Psoas muscle (tissue), 8 donors: ENCODE results near the gene CASP10. TPM values are rescaled to one million over a fixed set of nuclear protein-coding genes. Genes with fewer than 3 reads are reported as not detected.
A peak's percentile ranks its signal among the peaks of the same experiment; 100 is the strongest.
"Not testable (repeated sequence)": the region's sequence is repeated elsewhere in the genome, so short reads cannot be mapped to it uniquely, and the experiment has no call there.

Source experiments
- ATAC-seq, 4 donors: fragments of 200-7000 bp; cut with Tn5 transposase; one replicate each; pipeline ENCODE4 v1.9.1; 2020; ENCODE audit warnings: moderate library complexity in 3 of 4, mild to moderate bottlenecking in 2 of 4
- DNase-seq, 2 donors: peaks; one replicate each; pipeline ENCODE4 v3.0.0-alpha.2; 2020
- H3K27ac ChIP-seq: fragments of 200-600 bp; one replicate; pipeline ENCODE4 v1.8.0; 2022
- H3K27me3 ChIP-seq, 3 donors: fragments of 200-600 bp in 1 of 3; one replicate each; pipeline versions ENCODE4 v1.6.1 to v1.8.0; 2013 to 2022; ENCODE audit warnings: low read length in 2 of 3, mild to moderate bottlenecking in 2 of 3, moderate library complexity in 1 of 3; ENCODE audit not compliant: insufficient read depth in 3 of 3
- H3K36me3 ChIP-seq, 2 donors: fragments of 200-600 bp in 1 of 2; one replicate each; pipeline versions ENCODE4 v1.6.1 to v1.8.0; 2013 to 2022; ENCODE audit warnings: low read depth in 1 of 2, mild to moderate bottlenecking in 1 of 2, moderate library complexity in 1 of 2; ENCODE audit not compliant: insufficient read depth in 1 of 2
- H3K4me1 ChIP-seq: fragments of 200-600 bp; one replicate; pipeline ENCODE4 v1.8.0; 2022
- H3K4me3 ChIP-seq: fragments of 200-600 bp; one replicate; pipeline ENCODE4 v1.8.0; 2022; ENCODE audit warnings: mild to moderate bottlenecking
- H3K9me3 ChIP-seq: fragments of 200-600 bp; one replicate; pipeline ENCODE4 v1.8.0; 2022
- CTCF ChIP-seq: fragments of 200-600 bp; IDR thresholded peaks from one replicate; pipeline ENCODE4 v1.8.0; 2022; ENCODE audit warnings: antibody characterized with exemption
- WGBS, 3 donors: extraction: QIAGEN DNeasy Blood & Tissue Kit; methylation state at CpG; one replicate each; pipeline versions ENCODE4 v1.1.6 to v1.1.7; 2013; 5-methylcytosine and 5-hydroxymethylcytosine counted together
- intact Hi-C, 2 donors: fragments of 100-400 bp; cut with DNase I; formaldehyde crosslinking; loops; one replicate each; pipeline versions ENCODE4 v1.11.0 to v1.14.2; 2022
- polyA plus RNA-seq, 3 donors: library from polyadenylated mRNA; stranded (reverse); fragments of 200-250 nt; gene quantifications; one replicate each; pipeline ENCODE4 v1.2.3, GENCODE V29; 2013
- total RNA-seq, 4 donors: library from RNA; stranded (reverse); fragmentation: NEBNext Ultra II Directional in 2 of 4; extraction: Animal tissue kit (Norgen Biotek cat#: 25700) in 2 of 4; gene quantifications; one replicate each; pipeline versions ENCODE4 v1.2.1 to v1.2.4, GENCODE V29; 2021 to 2023
- donor health status: healthy with polysubstance abuse.
- donor health status: DM: no; HTN: no; CAD: no; lungs with moderate emphysema.
- donor health status: Bipolar disorder and iron deficiency.
- donor health status: healthy.
- donor health status: DM: yes; HTN: yes; CAD: no.
- donor health status: DM: no; HTN: no; CAD: no.
- donor health status: DM: no; HTN: no; CAD: no.
- donor health status: DM: yes; HTN: yes; CAD: no.

Gene CASP10
- total and polyA plus RNA-seq, 7 donors: 0.90 to 3.8 (median 2.3) TPM

DNA sequence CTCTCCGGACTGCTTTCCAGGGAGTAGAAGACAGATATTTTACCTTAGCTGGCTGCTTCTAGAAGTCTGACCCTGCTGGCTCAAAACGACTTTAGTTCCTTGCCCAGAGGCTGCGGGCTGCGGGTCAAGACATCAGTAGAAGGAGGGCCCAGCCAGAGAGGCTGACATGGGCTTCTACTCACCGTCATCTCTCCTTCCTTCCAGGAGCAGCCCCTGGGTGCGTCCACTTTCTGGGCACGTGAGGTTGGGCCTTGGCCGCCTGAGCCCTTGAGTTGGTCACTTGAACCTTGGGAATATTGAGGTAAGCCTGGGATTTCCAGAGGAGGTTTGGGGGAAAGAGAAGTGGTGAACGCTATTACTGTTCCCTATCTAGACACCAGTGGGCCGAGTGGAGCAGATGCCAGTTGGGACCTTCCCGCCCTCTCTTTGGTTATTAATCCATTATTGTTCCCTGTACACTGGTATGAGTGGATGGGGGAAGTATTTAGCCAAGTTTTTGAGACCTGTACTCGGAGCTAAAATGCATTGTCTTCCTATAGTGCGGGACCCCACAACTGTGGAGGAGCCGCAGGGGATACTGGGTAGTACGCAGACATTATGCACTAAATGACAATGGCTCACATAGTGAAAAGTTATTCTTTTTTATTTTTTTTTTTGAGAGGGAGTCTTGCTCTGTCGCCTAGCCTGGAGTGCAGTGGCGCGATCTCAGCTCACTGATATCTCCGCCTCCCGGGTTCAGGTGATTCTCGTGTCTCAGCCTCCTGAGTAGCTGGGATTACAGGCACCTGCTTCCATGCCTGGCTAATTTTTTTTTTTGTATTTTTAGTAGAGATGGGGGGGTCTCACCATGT lies 51.1 kb downstream of the CASP10 start:
- intact Hi-C loops: loop anchor here in 1 of 2 donors (5.0 kb wide), 1 partner anchor 52 kb away; the partner anchor contains the start of gene CASP10

DNA sequence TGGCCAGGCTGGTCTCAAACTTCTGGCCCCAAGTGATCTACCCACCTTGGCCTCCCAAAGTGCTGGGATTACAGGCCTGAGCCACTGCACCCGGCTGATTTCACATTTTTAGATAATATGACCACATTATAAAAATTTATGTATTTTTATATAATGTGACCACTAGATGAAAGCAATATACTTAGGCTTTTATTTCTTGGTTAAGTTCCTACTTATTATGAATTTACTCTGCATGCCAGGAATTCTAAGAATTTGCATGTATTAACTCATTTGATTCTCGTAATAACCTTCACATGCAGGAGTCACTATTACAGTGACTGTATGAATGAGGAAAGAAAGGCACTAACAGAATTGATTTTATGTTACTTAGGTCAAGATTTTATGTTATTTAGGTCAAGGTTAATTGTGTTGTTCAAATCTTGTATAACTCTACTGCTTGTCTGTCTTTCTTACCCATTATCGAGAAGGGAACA lies 51.8 kb downstream of the CASP10 start:
- H3K4me3 ChIP-seq: no peak overlapping the region
- 79 to 87% (median 80%) methylated on average over 3 of the region's 3 CpGs for WGBS, 3 donors
- peaks cover 3% of the 10 kb centered on the region for H3K4me1 ChIP-seq
- DNase-seq: no peak
- ATAC-seq: no peak
- TF ChIP-seq CTCF: no peak
- H3K27me3 ChIP-seq: no peaks in the 10 kb centered on the region
- H3K9me3 ChIP-seq: no peaks in the 10 kb centered on the region
- no peak overlapping the region for H3K27ac ChIP-seq
- H3K36me3 ChIP-seq: no peaks in the 10 kb centered on the region
- intact Hi-C loops: loop anchor here in 1 of 2 donors (5.0 kb wide), 2 partner anchors 52 to 128 kb away; partner anchors contain the start of gene CASP10

More for the DNA sequence above, 51.1 kb downstream of the CASP10 start:
- Histone ChIP-seq H3K36me3 (no peaks in the 10 kb centered on the region), H3K27me3 (no peaks in the 10 kb centered on the region), H3K4me1 (peaks cover 3% of the 10 kb centered on the region), H3K27ac (peak overlapping the region; percentile 13), H3K9me3 (no peaks in the 10 kb centered on the region), H3K4me3 (peak overlapping the region; percentile 45)
- no peak for ATAC-seq
- no peak for DNase-seq
- WGBS, 3 donors: 86 to 90% (median 89%) methylated on average over 21 of the region's 21 CpGs
- no peak for TF ChIP-seq CTCF

GRCh38 chr2:201235860-201236811 lies 53.2 kb downstream of the CASP10 start:
- Histone ChIP-seq H3K4me1 (peaks cover 3% of the 10 kb centered on the region), H3K27ac (no peak overlapping the region), H3K36me3 (no peaks in the 10 kb centered on the region), H3K9me3 (no peaks in the 10 kb centered on the region), H3K4me3 (peak overlapping the region; percentile 20), H3K27me3 (no peaks in the 10 kb centered on the region)
- ATAC-seq: peak in 3 of 4 donors; percentile 25 to 50 (median 48)
- peak; percentile 40 for TF ChIP-seq CTCF
- 28 to 38% (median 30%) methylated on average over 14 of the region's 14 CpGs for WGBS, 3 donors
- peak; percentile 36 to 58 for DNase-seq
- intact Hi-C loops: loop anchor here in 1 of 2 donors (5.0 kb wide), 1 partner anchor 126 kb away; no protein-coding TSS in a partner anchor

GRCh38 chr2:201237486-201238123 lies 54.7 kb downstream of the CASP10 start:
- intact Hi-C loops: loop anchor here in 1 of 2 donors (5.0 kb wide), 1 partner anchor 125 kb away; no protein-coding TSS in a partner anchor
- TF ChIP-seq CTCF: no peak
- 56 to 59% (median 59%) methylated on average over 7 of the region's 7 CpGs for WGBS, 3 donors
- peaks cover 8% of the 10 kb centered on the region for H3K9me3 ChIP-seq
- ATAC-seq: no peak
- no peak overlapping the region for H3K27ac ChIP-seq
- H3K4me3 ChIP-seq: no peak overlapping the region
- H3K36me3 ChIP-seq: no peaks in the 10 kb centered on the region
- no peaks in the 10 kb centered on the region for H3K27me3 ChIP-seq
- peaks cover 3% of the 10 kb centered on the region for H3K4me1 ChIP-seq
- DNase-seq: no peak

GRCh38 chr2:201239167-201239935 lies 56.4 kb downstream of the CASP10 start:
- H3K27ac ChIP-seq: peak overlapping the region; percentile 21
- not testable (repeated sequence) for H3K36me3 ChIP-seq, H3K4me1 ChIP-seq, H3K9me3 ChIP-seq, H3K4me3 ChIP-seq, H3K27me3 ChIP-seq
- intact Hi-C loops: loop anchor here in 1 of 2 donors (5.0 kb wide), 1 partner anchor 123 kb away; no protein-coding TSS in a partner anchor
- WGBS, 3 donors: 83 to 88% (median 85%) methylated on average over 18 to 20 of the region's 21 CpGs
- DNase-seq (peak; percentile 77 to 89), ATAC-seq (peak in 3 of 4 donors; percentile 61 to 71 (median 64))
